ENCODE data around the gene ZFP69B. TPM values are rescaled to one million over a fixed set of nuclear protein-coding genes. Genes with fewer than 3 reads are reported as not detected.

The ZFP69B gene
- polyA plus RNA-seq, 1 of the 3 experiments (the other 2 are of a cell fraction), result 1.7 TPM

DNA sequence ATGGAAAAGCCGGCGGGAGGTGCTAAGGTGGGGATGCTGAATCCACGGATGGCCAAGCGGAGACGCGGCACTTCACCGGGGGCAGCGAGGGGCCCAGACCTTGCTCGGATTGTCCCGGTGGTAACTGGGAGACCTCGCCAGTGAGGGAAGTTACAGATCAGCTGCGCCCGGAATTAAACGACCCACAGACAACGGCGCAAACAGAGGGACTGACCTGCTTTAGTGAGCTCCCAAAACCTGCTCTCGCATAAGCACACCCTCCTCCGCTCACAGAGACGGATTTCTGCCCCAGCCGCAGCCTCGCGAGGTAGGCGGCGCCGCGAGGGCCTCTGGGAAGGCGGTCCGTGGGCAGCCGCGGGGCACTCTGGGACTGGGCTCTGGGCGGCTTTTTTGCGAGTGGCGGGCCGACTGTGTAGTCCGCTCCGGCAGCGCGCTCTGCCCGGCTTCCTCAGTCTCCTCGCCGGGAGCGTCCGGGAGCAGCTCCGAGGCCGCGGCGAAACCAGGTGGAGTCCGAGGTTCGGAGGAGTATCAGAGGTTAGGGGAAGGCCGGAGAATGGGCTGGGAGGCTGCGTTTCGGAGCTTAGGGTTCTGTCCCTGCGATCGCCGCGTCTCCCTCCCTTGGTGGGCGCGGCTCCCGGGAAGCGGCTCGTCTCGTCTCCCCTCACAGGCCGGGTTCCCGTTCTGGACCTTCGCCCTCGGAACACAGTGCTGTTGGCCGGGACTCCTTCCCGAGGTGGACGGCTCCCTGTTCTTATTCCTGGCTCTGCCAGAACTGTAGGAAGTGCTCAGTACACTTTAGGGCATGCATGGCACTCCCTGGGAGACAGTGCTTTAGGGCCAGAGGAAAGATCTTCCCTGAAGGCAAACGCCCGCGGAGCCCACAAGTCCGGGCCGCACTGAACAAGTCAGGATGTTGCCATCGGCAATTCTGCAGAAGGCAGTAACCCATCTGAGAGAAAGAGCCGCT is 58.4 kb downstream of the ZFP69B start, which contains the start of gene EXO5 (continued):
- TF ChIP-seq, protein P1, sequence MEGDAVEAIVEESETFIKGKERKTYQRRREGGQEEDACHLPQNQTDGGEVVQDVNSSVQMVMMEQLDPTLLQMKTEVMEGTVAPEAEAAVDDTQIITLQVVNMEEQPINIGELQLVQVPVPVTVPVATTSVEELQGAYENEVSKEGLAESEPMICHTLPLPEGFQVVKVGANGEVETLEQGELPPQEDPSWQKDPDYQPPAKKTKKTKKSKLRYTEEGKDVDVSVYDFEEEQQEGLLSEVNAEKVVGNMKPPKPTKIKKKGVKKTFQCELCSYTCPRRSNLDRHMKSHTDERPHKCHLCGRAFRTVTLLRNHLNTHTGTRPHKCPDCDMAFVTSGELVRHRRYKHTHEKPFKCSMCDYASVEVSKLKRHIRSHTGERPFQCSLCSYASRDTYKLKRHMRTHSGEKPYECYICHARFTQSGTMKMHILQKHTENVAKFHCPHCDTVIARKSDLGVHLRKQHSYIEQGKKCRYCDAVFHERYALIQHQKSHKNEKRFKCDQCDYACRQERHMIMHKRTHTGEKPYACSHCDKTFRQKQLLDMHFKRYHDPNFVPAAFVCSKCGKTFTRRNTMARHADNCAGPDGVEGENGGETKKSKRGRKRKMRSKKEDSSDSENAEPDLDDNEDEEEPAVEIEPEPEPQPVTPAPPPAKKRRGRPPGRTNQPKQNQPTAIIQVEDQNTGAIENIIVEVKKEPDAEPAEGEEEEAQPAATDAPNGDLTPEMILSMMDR (IDR thresholded peaks at IDR 0.05), result no peak
- TF ChIP-seq NFIC (IDR thresholded peaks at IDR 0.05; ENCODE audit: borderline replicate concordance) (no peak), FOSL2 (IDR thresholded peaks at IDR 0.05; ENCODE audit: borderline replicate concordance, low read depth) (no peak), GABPA (IDR thresholded peaks at IDR 0.05; ENCODE audit: low read depth) (no peak), TAF1 (IDR thresholded peaks at IDR 0.05; ENCODE audit: borderline replicate concordance, low read depth, low read length) (peak; percentile 79), POLR2AphosphoS5 (IDR thresholded peaks at IDR 0.05; ENCODE audit: low read depth, low read length) (peak; percentile 82)
- TF ChIP-seq, protein P2, sequence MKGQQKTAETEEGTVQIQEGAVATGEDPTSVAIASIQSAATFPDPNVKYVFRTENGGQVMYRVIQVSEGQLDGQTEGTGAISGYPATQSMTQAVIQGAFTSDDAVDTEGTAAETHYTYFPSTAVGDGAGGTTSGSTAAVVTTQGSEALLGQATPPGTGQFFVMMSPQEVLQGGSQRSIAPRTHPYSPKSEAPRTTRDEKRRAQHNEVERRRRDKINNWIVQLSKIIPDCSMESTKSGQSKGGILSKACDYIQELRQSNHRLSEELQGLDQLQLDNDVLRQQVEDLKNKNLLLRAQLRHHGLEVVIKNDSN (IDR thresholded peaks at IDR 0.05; ENCODE audit: borderline replicate concordance, low read depth), result no peak
- TF ChIP-seq, protein P3, sequence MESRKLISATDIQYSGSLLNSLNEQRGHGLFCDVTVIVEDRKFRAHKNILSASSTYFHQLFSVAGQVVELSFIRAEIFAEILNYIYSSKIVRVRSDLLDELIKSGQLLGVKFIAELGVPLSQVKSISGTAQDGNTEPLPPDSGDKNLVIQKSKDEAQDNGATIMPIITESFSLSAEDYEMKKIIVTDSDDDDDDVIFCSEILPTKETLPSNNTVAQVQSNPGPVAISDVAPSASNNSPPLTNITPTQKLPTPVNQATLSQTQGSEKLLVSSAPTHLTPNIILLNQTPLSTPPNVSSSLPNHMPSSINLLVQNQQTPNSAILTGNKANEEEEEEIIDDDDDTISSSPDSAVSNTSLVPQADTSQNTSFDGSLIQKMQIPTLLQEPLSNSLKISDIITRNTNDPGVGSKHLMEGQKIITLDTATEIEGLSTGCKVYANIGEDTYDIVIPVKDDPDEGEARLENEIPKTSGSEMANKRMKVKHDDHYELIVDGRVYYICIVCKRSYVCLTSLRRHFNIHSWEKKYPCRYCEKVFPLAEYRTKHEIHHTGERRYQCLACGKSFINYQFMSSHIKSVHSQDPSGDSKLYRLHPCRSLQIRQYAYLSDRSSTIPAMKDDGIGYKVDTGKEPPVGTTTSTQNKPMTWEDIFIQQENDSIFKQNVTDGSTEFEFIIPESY (IDR thresholded peaks at IDR 0.05; ENCODE audit: borderline replicate concordance, low read depth), result peak; percentile 95

Other genes with a start within 250 kb of the ZFP69B start
- 0.19 TPM in 1 of 2 replicates, not detected in the other for gene TMCO2, start 202.5 kb upstream of the ZFP69B start, polyA plus RNA-seq (2012; rRNA removed)
- 13.7 and 15.4 TPM in 2 replicates for gene ZMPSTE24, start 192.2 kb upstream of the ZFP69B start, polyA plus RNA-seq (2012; rRNA removed)
- gene COL9A2, start 133.2 kb upstream of the ZFP69B start, polyA plus RNA-seq (2012; rRNA removed), result 0.63 and 0.94 TPM in 2 replicates
- gene SMAP2, start 76.7 kb upstream of the ZFP69B start, polyA plus RNA-seq (2012; rRNA removed), result 11.2 and 12.7 TPM in 2 replicates
- 1.9 and 2.2 TPM in 2 replicates for gene ZFP69, start 26.8 kb downstream of the ZFP69B start, polyA plus RNA-seq (2012; rRNA removed)
- 7.4 and 8.8 TPM in 2 replicates for gene EXO5, start 58.3 kb downstream of the ZFP69B start, polyA plus RNA-seq (2012; rRNA removed)
- gene ZNF684, start 81.2 kb downstream of the ZFP69B start, polyA plus RNA-seq (2012; rRNA removed), result 1.8 and 3.0 TPM in 2 replicates
- 1.9 and 2.9 TPM in 2 replicates for gene RIMS3, start 215.2 kb downstream of the ZFP69B start, polyA plus RNA-seq (2012; rRNA removed)
- 68.0 and 72.4 TPM in 2 replicates for gene NFYC, start 241.2 kb downstream of the ZFP69B start, polyA plus RNA-seq (2012; rRNA removed)

Data from SK-N-SH (cell line).